Coronary artery (tissue), 2 donors: Measurements from ENCODE around the gene SAP130.

ENCODE experiments used
- DNase-seq: peaks from one replicate; pipeline ENCODE4 v3.0.0-alpha.2; 2017; ENCODE audit warnings: low spot score
- H3K27ac ChIP-seq, 2 donors: fragments of 200-600 bp; sonication (generic); one replicate each; pipeline ENCODE4 v1.5.1; 2016 to 2019
- H3K4me3 ChIP-seq: fragments of 200-600 bp; sonication (generic); 2 replicates; pipeline ENCODE4 v1.5.1; 2016; ENCODE audit warnings: mild to moderate bottlenecking, moderate library complexity
- TF ChIP-seq, protein P1 (sequence below): fragments of 200-600 bp; sonication (generic); IDR thresholded peaks from one replicate; pipeline ENCODE4 v1.5.1; 2019; ENCODE audit warnings: antibody characterized with exemption

The SAP130 gene

DNA sequence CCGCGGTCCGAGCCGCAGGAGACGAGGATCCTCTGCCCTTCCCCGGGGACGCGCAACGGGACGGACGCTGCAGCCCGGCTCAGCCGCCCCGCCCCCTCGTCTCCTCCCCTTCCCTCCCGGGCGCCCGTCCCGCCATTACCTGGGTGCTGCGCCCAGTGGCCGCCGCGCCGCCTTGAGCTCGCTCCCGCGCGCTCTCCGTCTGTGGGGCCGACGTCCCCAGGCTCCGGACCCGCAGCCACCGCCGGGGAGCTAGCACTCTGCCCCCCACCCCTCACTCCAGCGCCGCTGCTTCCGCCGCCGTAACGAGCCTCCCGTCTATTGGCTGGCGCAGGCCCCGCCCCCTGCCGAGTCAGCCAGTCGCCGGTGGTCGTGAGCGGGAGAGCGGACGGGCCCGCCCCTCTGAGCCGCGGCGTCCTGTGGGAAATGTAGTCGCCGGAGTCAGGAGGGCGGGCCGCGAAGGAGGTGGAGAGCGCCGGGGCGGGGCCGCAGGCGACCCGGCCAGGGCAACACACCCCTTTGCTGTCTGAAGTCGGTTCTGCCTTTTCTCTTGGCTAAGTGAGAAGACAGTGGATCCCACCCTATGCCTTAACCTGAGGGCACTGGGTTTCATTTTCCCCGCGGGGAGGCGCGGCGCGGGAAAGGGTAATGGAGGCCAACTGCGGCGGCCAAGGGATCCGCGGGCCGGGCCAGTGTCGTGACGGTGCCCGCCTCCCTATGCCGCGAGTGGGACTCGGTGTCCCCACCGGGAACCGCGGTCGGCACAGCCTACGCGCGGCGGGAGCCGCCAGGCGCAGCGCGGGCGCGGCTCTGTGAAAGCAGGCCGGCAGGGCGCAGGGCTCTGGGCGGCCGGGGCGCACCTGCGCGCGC lies at the start of gene SAP130:
Gene SAP130 (minus strand): TSS at position 259 of the 867 bp plus-strand sequence. CDS start 1,767 bp downstream, outside the sequence.
- peak within 1 kb of the TSS; percentile 97 for H3K27ac ChIP-seq
- peak within 1 kb of the TSS; percentile 81 for H3K4me3 ChIP-seq
- peak; percentile 98 for DNase-seq
- TF ChIP-seq, protein P1, sequence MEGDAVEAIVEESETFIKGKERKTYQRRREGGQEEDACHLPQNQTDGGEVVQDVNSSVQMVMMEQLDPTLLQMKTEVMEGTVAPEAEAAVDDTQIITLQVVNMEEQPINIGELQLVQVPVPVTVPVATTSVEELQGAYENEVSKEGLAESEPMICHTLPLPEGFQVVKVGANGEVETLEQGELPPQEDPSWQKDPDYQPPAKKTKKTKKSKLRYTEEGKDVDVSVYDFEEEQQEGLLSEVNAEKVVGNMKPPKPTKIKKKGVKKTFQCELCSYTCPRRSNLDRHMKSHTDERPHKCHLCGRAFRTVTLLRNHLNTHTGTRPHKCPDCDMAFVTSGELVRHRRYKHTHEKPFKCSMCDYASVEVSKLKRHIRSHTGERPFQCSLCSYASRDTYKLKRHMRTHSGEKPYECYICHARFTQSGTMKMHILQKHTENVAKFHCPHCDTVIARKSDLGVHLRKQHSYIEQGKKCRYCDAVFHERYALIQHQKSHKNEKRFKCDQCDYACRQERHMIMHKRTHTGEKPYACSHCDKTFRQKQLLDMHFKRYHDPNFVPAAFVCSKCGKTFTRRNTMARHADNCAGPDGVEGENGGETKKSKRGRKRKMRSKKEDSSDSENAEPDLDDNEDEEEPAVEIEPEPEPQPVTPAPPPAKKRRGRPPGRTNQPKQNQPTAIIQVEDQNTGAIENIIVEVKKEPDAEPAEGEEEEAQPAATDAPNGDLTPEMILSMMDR: no peak

DNA sequence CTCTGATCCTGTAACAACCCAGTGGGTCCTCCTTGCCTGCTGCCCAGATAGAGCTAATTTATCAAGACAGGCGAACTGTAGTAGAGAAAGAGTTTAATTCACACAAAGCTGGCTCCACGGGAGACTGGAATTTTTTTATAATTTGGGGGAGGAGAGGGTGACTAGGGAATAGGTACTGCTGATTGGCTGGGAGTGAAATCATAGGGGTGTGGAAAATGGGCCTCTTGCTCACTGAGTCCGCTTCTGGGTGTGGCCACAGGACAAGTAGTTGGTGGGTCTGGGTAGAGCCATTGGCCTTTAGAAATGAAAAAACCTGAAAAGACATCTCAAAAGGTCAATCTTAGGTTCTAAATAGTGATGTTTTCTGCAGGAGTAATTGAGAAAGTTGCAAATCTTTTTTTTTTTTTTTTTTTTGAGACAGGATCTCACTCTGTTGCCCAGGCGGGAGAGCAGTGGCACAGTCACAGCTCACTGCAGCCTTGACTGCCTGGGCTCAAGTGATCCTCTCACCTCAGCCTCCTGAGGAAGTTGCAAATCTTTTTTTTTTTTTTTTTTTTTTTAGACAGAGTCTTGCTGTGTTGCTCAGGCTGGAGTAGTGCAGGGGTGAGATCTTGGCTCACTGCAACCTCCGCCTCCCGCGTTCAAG lies 48.7 kb upstream of the SAP130 start:
- Histone ChIP-seq H3K27ac (no peak overlapping the region), H3K4me3 (no peak overlapping the region)
- DNase-seq: no peak
- TF ChIP-seq, protein P1: no peak

DNA sequence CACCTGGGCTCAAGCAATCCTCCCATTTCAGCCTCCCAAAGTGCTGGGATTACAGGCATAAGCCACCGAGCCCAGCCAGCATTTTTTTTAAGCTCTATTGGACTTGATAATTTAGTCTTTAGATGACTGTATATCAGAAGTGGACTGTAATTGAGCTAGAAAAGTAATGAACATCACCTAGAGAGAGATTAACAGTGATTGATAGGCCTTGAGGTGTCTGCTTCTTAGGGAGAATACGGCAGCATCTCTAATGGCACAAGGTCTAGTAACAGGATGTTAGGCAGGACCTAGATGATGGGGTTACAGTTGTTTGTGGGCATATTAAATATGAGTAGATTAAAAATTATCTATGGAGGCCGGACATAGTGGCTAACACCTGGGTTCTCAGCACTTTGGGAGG lies 45.4 kb upstream of the SAP130 start:
- no peak for DNase-seq
- no peak overlapping the region for H3K4me3 ChIP-seq
- TF ChIP-seq, protein P1: no peak
- H3K27ac ChIP-seq: no peak overlapping the region

DNA sequence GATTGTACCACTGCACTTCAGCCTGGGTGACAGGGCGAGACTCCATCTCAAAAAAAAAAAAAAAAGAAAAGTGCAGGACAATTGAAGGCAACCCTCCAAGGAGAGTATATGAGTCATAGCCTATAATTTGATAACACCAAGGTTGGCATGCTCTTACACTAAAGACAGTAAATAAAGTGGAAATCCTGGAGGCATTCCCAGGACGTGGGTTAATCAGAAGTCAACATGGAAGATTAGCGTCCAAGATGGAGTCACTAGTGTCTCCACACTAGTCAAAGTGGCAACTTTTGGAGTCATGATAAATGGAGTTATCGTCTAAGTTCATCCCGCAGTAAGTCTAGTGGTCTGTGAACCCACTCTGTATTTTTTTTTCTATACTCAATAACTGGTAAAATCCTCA lies 41.9 kb upstream of the SAP130 start:
- no peak for DNase-seq
- TF ChIP-seq, protein P1: no peak
- H3K4me3 ChIP-seq: no peak overlapping the region
- no peak overlapping the region for H3K27ac ChIP-seq

DNA sequence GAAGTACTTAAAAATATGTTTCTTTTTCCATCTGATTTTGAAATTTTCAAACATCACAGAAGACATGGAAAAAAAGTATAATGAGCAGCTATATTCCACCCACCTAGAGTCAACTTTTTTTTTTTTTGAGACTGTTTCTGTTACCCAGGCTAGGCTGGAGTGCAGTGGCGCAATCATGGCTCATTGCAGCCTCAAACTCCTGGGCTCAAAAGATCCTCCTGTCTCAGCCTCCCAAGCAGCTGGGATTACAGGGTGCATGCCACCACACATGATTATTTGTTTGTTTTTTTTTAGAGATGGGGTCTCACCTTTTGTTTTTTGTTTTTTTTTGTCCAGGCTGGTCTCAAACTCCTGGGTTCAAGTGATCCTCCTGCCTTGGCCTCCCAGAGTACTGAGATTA lies 36.5 kb upstream of the SAP130 start:
- DNase-seq: no peak
- Histone ChIP-seq H3K4me3 (no peak overlapping the region), H3K27ac (no peak overlapping the region)
- TF ChIP-seq, protein P1: no peak

DNA sequence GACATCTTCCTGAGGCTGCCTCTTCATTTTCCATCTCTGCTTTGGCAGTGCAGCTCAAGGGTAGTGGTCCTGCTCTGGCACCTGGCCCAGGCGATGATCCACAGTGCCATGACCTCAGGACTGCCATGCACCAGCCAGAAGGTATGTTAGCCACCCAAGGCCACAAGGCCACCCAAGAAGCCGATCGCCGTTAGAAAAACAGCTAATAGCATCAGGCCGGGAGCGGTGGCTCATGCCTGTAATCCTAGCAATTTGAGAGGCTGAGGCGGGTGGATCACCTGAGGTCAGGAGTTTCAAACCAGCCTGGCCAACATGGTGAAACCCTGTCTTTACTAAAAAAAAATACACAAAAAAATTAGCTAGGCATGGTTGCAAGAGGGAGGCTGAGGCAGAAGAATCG lies 34.7 kb upstream of the SAP130 start:
- H3K4me3 ChIP-seq: no peak overlapping the region
- H3K27ac ChIP-seq: no peak overlapping the region
- TF ChIP-seq, protein P1: no peak
- DNase-seq: no peak
